Heart left ventricle (tissue), 13 donors: ENCODE data around the gene UNC119.

ENCODE experiments used
- POLR2A ChIP-seq, 2 donors: fragments of 450-650 bp; IDR thresholded peaks; one replicate each; pipeline ENCODE4 v1.6.1; 2017; ENCODE audit warnings: antibody characterized with exemption in 2 of 2, mild to moderate bottlenecking in 2 of 2, moderate library complexity in 2 of 2
- TF ChIP-seq, protein P1 (sequence below), 12 donors: fragments of 200-600 bp; sonication (generic) in 4 of 12; IDR thresholded peaks; one replicate each; pipeline versions ENCODE4 v1.5.0 to v1.8.0; 2018 to 2022; ENCODE audit warnings: antibody characterized with exemption in 12 of 12, mild to moderate bottlenecking in 5 of 12
- donor health status: ischemic (EF 13 %, LVEDD 7.1; RV severe dilation, severe dysfunction).
- donor health status: DM: no; HTN: yes; CAD: no.
- donor health status: DM: no; HTN: no; CAD: no.
- donor health status: ischemic (EF 25% LVEDD 6.9; RV normal size, moderate dysfunction).
- donor health status: ischemic (EF 25% LVEDD 5.7; RV mildly dilated, moderate dysfunction).
- donor health status: ischemic (EF 35%, LVEDD 5.7; RV mildly dilated, moderate dysfunction).
- donor health status: nonischemic (EF 11% LVEDD 7.7; RV severe dilation, severe dysfunction).
- donor health status: DM: yes; HTN: yes; CAD: no.
- donor health status: PGD.
- donor health status: ischemic (EF 29% LVEDD 5.4; RV normal size, mild dysfunction).
- donor health status: nonischemic (EF 23%, LVEDD 6.1; RV moderate dilation, normal function).

DNA sequence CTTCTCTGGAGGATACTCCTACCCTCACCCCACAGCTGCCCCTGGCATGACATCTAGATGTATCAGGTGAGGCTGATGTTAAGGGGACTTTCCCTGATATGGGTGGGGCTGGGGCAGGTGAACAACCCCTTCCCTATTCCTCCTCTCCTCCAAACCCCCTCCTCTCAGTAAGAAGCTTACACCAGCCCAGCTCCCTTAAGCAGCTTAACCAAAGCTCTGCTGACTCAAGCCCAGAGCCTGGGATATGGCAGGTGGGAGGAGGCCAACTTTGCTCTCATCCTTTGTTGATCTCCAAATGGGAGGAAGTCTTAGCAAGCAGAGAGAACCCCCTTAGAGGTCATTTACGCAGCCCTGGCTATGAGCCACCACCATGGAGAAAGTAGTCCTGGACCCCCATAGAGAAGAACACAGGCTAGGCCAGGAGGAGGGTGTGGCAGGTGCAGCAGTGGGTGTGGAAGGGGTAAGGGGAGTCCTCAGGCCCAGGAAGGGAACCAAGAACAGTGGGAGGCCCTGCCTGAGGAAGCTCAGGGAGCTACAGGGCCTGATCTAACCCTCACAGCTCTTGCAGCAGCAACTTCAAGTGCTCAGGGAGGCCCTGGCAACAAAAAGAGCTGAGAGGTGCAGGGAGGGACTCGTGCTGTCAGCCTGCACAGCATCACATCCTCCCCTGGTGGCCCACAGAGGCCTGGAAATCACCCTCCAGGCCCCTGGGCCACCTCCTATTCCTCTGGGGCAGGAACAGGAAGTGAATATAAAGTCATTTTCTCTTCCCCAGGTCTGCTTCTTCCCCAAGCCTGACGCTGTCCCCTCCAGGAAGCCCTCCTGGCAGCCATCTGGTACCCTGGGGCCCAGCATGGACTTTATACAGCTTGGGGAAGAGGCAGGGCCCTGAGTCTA lies 2.9 kb downstream of the UNC119 start:
- TF ChIP-seq, protein P1, sequence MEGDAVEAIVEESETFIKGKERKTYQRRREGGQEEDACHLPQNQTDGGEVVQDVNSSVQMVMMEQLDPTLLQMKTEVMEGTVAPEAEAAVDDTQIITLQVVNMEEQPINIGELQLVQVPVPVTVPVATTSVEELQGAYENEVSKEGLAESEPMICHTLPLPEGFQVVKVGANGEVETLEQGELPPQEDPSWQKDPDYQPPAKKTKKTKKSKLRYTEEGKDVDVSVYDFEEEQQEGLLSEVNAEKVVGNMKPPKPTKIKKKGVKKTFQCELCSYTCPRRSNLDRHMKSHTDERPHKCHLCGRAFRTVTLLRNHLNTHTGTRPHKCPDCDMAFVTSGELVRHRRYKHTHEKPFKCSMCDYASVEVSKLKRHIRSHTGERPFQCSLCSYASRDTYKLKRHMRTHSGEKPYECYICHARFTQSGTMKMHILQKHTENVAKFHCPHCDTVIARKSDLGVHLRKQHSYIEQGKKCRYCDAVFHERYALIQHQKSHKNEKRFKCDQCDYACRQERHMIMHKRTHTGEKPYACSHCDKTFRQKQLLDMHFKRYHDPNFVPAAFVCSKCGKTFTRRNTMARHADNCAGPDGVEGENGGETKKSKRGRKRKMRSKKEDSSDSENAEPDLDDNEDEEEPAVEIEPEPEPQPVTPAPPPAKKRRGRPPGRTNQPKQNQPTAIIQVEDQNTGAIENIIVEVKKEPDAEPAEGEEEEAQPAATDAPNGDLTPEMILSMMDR (IDR thresholded peaks at IDR 0.05), result no peak
- no peak for TF ChIP-seq POLR2A (IDR thresholded peaks at IDR 0.05)
